NCI-H524 treated with DMSO at 0.1 percent for 48 hours (cell line): Measurements from ENCODE around the gene MTREX.

Experiments used
- DNase-seq: peaks from one replicate; lab custom pipeline; 2025; lab: John Stamatoyannopoulos, UW

The MTREX gene

GRCh38 chr5:55383254-55383653 lies 75.5 kb downstream of the MTREX start:
- no peak for DNase-seq

GRCh38 chr5:55384072-55384471 lies 76.3 kb downstream of the MTREX start:
- no peak for DNase-seq

- no peak for DNase-seq
Observed at GRCh38 chr5:55385227-55385626, 77.4 kb downstream of the MTREX start.

- no peak for DNase-seq
Observed at GRCh38 chr5:55385846-55386245, 78.1 kb downstream of the MTREX start.

- DNase-seq, result no peak
Observed at GRCh38 chr5:55386356-55386755, 78.6 kb downstream of the MTREX start.

GRCh38 chr5:55387865-55388264 lies 80.1 kb downstream of the MTREX start:
- no peak for DNase-seq

- no peak for DNase-seq
Observed at GRCh38 chr5:55391707-55392106, 83.9 kb downstream of the MTREX start.

- no peak for DNase-seq
Observed at GRCh38 chr5:55392669-55393068, 84.9 kb downstream of the MTREX start.

- DNase-seq, result no peak
Observed at GRCh38 chr5:55393501-55394175, 85.8 kb downstream of the MTREX start.

GRCh38 chr5:55402199-55402598 lies 94.4 kb downstream of the MTREX start:
- no peak for DNase-seq

- no peak for DNase-seq
Observed at GRCh38 chr5:55406292-55406691, 98.5 kb downstream of the MTREX start.

GRCh38 chr5:55407059-55407684 lies 99.4 kb downstream of the MTREX start:
- no peak for DNase-seq

GRCh38 chr5:55407984-55408383 lies 100.2 kb downstream of the MTREX start:
- DNase-seq, result no peak

- DNase-seq, result no peak
Observed at GRCh38 chr5:55409775-55410174, 102.0 kb downstream of the MTREX start.

GRCh38 chr5:55410845-55411244 lies 103.1 kb downstream of the MTREX start:
- no peak for DNase-seq

- DNase-seq, result no peak
Observed at GRCh38 chr5:55411876-55412275, 104.1 kb downstream of the MTREX start.

- no peak for DNase-seq
Observed at GRCh38 chr5:55413644-55414043, 105.9 kb downstream of the MTREX start.

- no peak for DNase-seq
Observed at GRCh38 chr5:55415071-55415470, 107.3 kb downstream of the MTREX start.

- no peak for DNase-seq
Observed at GRCh38 chr5:55416306-55416705, 108.5 kb downstream of the MTREX start.

GRCh38 chr5:55418994-55419968 lies 111.5 kb downstream of the MTREX start:
- no peak for DNase-seq

GRCh38 chr5:55421074-55421529 lies 113.3 kb downstream of the MTREX start:
- no peak for DNase-seq

- DNase-seq, result no peak
Observed at GRCh38 chr5:55426455-55426854, 118.7 kb downstream of the MTREX start.

- DNase-seq, result no peak
Observed at GRCh38 chr5:55427157-55427556, 119.4 kb downstream of the MTREX start.
